Sigmoid colon (tissue), 4 donors: ENCODE measurements around the gene EXT2.

Experiments used
- CTCF ChIP-seq, 4 experiments: fragments of 450-650 bp in 3 of 4; fragments of 200-600 bp in 1 of 4; IDR thresholded peaks; one replicate each; pipeline ENCODE4 v1.5.1; 2016 to 2019; ENCODE audit warnings: antibody characterized with exemption in 4 of 4, mild to moderate bottlenecking in 3 of 4, moderate library complexity in 2 of 4
- EP300 ChIP-seq, 4 donors: sonication (generic); formaldehyde crosslinking; IDR thresholded peaks; one replicate each; pipeline ENCODE4 v1.6.1; 2017; ENCODE audit warnings: antibody characterized with exemption in 4 of 4
- POLR2A ChIP-seq, 2 donors: fragments of 450-650 bp; IDR thresholded peaks; one replicate each; pipeline ENCODE4 v1.6.1; 2016; ENCODE audit warnings: antibody characterized with exemption in 2 of 2, mild to moderate bottlenecking in 2 of 2, moderate library complexity in 2 of 2

GRCh38 chr11:44082645-44083044 lies 12.8 kb upstream of the EXT2 start:
- TF ChIP-seq CTCF (IDR thresholded peaks at IDR 0.05) (no peak), POLR2A (IDR thresholded peaks at IDR 0.05) (no peak), EP300 (IDR thresholded peaks at IDR 0.05) (no peak)
